DND-41 (cell line): ENCODE measurements around the gene LAMB3.
A peak's percentile ranks its signal among the peaks of the same experiment; 100 is the strongest.

Experiments used
- ATAC-seq: fragments of 200-7000 bp; cut with Tn5 transposase; 3 replicates; pipeline ENCODE4 v1.9.1; 2021; ENCODE audit warnings: low read depth; ENCODE audit not compliant: insufficient read depth
- DNase-seq: peaks from one replicate; pipeline ENCODE4 v3.0.0-alpha.2; 2020
- H2AFZ ChIP-seq: 2 replicates; pipeline ENCODE4 v1.6.0; 2012; ENCODE audit warnings: low read depth, low read length
- H3K27ac ChIP-seq: 2 replicates; pipeline ENCODE4 v1.5.1; 2012; ENCODE audit warnings: low read length, inconsistent platforms
- H3K27me3 ChIP-seq: fragments of 200-600 bp; sonication (generic); 2 replicates; pipeline ENCODE4 v1.6.0; 2012; ENCODE audit warnings: low read length, mild to moderate bottlenecking, inconsistent platforms; ENCODE audit not compliant: insufficient read depth, poor library complexity
- H3K36me3 ChIP-seq: 2 replicates; pipeline ENCODE4 v1.5.1; 2012; ENCODE audit warnings: low read length, inconsistent platforms; ENCODE audit not compliant: insufficient read depth
- H3K4me1 ChIP-seq: 2 replicates; pipeline ENCODE4 v1.5.1; 2012; ENCODE audit warnings: mild to moderate bottlenecking, low read length; ENCODE audit not compliant: insufficient read depth
- H3K4me2 ChIP-seq: 2 replicates; pipeline ENCODE4 v1.6.0; 2012; ENCODE audit warnings: mild to moderate bottlenecking, moderate library complexity, low read length, inconsistent platforms; ENCODE audit not compliant: insufficient read depth
- H3K4me3 ChIP-seq, 2 experiments: fragments of 200-600 bp in 1 of 2; shearing (Covaris generic) in 1 of 2; 2 replicates each; pipeline ENCODE4 v1.5.1; 2012 to 2016; ENCODE audit warnings: inconsistent platforms in 2 of 2, low read length in 2 of 2, mild to moderate bottlenecking in 2 of 2, low read depth in 1 of 2, moderate library complexity in 1 of 2
- H3K79me2 ChIP-seq: 2 replicates; pipeline ENCODE4 v1.6.0; 2012; ENCODE audit warnings: low read length, inconsistent platforms; ENCODE audit not compliant: insufficient read depth
- H3K9ac ChIP-seq: 2 replicates; pipeline ENCODE4 v1.6.0; 2012; ENCODE audit warnings: low read depth, mild to moderate bottlenecking, inconsistent platforms, low read length, moderate library complexity
- H3K9me3 ChIP-seq: 2 replicates; pipeline ENCODE4 v1.5.1; 2012; ENCODE audit warnings: low read length, moderate library complexity, mild to moderate bottlenecking, inconsistent platforms; ENCODE audit not compliant: insufficient read depth, severe bottlenecking
- H4K20me1 ChIP-seq: 2 replicates; pipeline ENCODE4 v1.6.0; 2012; ENCODE audit warnings: low read length; ENCODE audit not compliant: insufficient read depth
- EZH2 ChIP-seq: IDR thresholded peaks from 3 replicates; pipeline ENCODE4 v1.6.1; 2012; ENCODE audit warnings: borderline replicate concordance, low read depth, mild to moderate bottlenecking, moderate library complexity, low read length, inconsistent platforms; ENCODE audit not compliant: severe bottlenecking
- TF ChIP-seq, protein P1 (sequence below): IDR thresholded peaks from 2 replicates; pipeline ENCODE4 v1.5.1; 2012; ENCODE audit warnings: borderline replicate concordance, low read length, moderate library complexity, mild to moderate bottlenecking; ENCODE audit not compliant: poor library complexity, severe bottlenecking; ENCODE audit errors: extremely low read depth

The LAMB3 gene

DNA sequence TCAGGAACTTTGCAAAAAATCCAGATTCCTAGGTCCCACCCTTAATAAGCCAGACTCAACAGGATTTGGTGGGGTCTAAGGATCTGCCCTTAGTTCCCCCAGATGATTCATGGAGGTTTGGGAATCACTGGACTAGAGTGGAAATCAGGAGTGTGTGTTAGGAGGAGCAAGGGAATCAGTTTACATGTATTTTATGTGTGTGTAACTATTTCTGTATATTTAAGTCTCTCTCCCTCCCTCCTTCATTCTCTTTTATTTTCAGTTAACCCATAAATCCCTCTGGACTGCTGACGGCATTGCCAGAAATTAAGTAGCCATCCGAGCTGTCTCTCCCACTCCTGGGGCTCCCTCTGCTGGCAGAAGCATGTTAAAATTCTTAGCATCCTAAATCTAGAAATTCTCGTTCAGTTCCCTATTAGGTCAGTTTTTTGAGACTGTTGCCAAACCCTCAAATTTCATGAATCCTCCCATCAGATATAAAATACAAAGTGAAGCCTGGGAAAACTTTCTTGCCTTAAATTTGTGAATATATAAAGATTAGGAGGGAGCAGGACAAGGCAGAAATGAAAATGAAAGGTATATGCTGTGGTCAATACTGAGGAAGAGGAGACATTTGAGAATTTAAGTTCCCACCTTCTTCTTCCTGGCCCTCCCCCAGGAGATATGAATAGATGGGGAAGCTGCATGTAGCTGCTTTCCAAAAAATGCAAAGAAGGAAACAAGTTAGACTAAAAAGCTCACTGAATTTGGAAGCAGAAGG, 40.7 kb upstream of the LAMB3 start:
- H3K9ac ChIP-seq: no peak overlapping the region
- DNase-seq: peak; percentile 66
- H3K4me1 ChIP-seq: peaks cover 4% of the 10 kb centered on the region
- no peak overlapping the region for H3K27ac ChIP-seq
- TF ChIP-seq EZH2: no peak
- TF ChIP-seq, protein P1, sequence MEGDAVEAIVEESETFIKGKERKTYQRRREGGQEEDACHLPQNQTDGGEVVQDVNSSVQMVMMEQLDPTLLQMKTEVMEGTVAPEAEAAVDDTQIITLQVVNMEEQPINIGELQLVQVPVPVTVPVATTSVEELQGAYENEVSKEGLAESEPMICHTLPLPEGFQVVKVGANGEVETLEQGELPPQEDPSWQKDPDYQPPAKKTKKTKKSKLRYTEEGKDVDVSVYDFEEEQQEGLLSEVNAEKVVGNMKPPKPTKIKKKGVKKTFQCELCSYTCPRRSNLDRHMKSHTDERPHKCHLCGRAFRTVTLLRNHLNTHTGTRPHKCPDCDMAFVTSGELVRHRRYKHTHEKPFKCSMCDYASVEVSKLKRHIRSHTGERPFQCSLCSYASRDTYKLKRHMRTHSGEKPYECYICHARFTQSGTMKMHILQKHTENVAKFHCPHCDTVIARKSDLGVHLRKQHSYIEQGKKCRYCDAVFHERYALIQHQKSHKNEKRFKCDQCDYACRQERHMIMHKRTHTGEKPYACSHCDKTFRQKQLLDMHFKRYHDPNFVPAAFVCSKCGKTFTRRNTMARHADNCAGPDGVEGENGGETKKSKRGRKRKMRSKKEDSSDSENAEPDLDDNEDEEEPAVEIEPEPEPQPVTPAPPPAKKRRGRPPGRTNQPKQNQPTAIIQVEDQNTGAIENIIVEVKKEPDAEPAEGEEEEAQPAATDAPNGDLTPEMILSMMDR: peak; percentile 82
- peak; percentile 67; the same call in 2 of the 3 replicates for ATAC-seq
- H4K20me1 ChIP-seq: no peaks in the 10 kb centered on the region
- no peaks in the 10 kb centered on the region for H3K36me3 ChIP-seq
- no peak overlapping the region for H3K4me3 ChIP-seq
- H2AFZ ChIP-seq: no peak overlapping the region
- H3K4me2 ChIP-seq: peak overlapping the region; percentile 2; the same call in 1 of the 2 replicates
- no peaks in the 10 kb centered on the region for H3K79me2 ChIP-seq
- no peaks in the 10 kb centered on the region for H3K27me3 ChIP-seq
- no peaks in the 10 kb centered on the region for H3K9me3 ChIP-seq

DNA sequence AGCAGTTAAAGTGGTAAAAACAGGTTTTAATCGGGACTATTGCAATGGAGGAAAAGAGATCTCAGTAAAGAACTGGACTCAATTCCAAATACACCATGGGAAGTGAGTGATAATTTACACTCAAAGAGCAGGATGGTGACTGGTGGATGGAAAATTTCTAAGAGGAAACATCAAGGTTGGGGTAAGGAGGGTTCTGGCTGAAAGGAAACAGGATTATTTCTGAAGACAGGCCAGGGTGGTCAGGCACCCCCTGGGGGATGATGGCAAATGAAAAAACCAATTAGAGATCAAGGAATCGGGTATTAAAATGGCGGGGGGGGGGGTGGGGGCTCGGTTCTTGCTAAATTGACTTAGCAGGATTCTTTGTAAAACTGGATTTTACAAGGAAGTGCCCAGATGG, 40.1 kb upstream of the LAMB3 start:
- DNase-seq (no peak), ATAC-seq (no peak)
- Histone ChIP-seq H3K4me2 (no peak overlapping the region), H3K36me3 (no peaks in the 10 kb centered on the region), H3K27me3 (no peaks in the 10 kb centered on the region), H3K27ac (no peak overlapping the region), H3K9me3 (no peaks in the 10 kb centered on the region), H3K4me1 (peaks cover 4% of the 10 kb centered on the region), H3K4me3 (no peak overlapping the region), H3K79me2 (no peaks in the 10 kb centered on the region), H4K20me1 (no peaks in the 10 kb centered on the region), H3K9ac (no peak overlapping the region), H2AFZ (no peak overlapping the region)
- TF ChIP-seq, protein P1: no peak
- TF ChIP-seq EZH2: no peak

DNA sequence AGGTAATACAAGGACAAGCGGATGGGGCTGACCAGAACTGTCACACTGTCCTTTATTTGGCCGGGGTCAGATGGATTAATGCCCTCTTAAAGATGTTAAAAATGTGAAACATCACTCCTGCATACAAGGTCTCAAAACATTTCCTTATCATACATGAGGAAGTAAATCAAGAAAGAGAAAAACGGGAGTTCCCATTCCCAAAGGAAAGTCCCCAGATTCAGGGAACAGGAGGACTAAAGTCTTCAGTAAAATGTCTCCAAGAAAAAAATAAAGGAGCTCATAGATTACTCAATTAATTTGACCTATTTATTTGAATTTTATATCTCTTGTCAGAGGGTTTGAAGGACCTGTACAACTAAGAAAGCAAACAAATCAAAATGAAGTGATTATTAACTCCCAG, 39.0 kb upstream of the LAMB3 start:
- H3K27me3 ChIP-seq: no peaks in the 10 kb centered on the region
- peaks cover 7% of the 10 kb centered on the region for H3K4me1 ChIP-seq
- no peak overlapping the region for H3K4me2 ChIP-seq
- H3K9ac ChIP-seq: no peak overlapping the region
- no peaks in the 10 kb centered on the region for H4K20me1 ChIP-seq
- no peak overlapping the region for H2AFZ ChIP-seq
- no peak overlapping the region for H3K4me3 ChIP-seq
- ATAC-seq: no peak
- no peaks in the 10 kb centered on the region for H3K36me3 ChIP-seq
- H3K9me3 ChIP-seq: no peaks in the 10 kb centered on the region
- no peak for DNase-seq
- TF ChIP-seq, protein P1: no peak
- TF ChIP-seq EZH2: no peak
- H3K27ac ChIP-seq: no peak overlapping the region
- no peaks in the 10 kb centered on the region for H3K79me2 ChIP-seq
